ENCODE data around the gene RYR1. TPM values are rescaled to one million over a fixed set of nuclear protein-coding genes. Genes with fewer than 3 reads are reported as not detected.

Gene RYR1
- total RNA-seq, 1 donor from 2014 or later: 9.3 TPM

DNA sequence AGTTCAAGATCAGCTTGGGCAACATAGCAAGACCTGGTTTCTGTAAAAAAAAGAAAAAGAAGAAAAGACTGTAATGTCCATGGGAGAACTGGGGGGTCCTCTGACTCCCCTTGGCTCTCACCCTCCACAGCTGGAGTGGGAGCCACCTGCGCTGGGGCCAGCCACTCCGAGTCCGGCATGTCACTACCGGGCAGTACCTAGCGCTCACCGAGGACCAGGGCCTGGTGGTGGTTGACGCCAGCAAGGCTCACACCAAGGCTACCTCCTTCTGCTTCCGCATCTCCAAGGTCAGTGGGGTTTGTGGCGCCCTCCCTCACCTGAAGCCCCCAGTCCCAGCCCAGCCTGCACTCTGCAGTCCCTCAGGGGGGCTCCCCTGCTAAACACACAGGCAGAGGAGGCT is 14.7 kb downstream of the RYR1 start:
- Mint-ChIP-seq H3K27me3 (peaks cover 4% of the 10 kb centered on the region), H3K4me3 (no peak overlapping the region), H3K27ac (no peak overlapping the region), H3K9me3 (no peaks in the 10 kb centered on the region), H3K36me3 (no peaks in the 10 kb centered on the region), H3K4me1 (ENCODE audit: unreplicated experiment) (no peaks in the 10 kb centered on the region)
- DNase-seq (ENCODE audit: extremely low spot score, unreplicated experiment): no peak
- TF ChIP-seq, protein P1, sequence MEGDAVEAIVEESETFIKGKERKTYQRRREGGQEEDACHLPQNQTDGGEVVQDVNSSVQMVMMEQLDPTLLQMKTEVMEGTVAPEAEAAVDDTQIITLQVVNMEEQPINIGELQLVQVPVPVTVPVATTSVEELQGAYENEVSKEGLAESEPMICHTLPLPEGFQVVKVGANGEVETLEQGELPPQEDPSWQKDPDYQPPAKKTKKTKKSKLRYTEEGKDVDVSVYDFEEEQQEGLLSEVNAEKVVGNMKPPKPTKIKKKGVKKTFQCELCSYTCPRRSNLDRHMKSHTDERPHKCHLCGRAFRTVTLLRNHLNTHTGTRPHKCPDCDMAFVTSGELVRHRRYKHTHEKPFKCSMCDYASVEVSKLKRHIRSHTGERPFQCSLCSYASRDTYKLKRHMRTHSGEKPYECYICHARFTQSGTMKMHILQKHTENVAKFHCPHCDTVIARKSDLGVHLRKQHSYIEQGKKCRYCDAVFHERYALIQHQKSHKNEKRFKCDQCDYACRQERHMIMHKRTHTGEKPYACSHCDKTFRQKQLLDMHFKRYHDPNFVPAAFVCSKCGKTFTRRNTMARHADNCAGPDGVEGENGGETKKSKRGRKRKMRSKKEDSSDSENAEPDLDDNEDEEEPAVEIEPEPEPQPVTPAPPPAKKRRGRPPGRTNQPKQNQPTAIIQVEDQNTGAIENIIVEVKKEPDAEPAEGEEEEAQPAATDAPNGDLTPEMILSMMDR (conservative IDR thresholded peaks at IDR 0.05): no peak

DNA sequence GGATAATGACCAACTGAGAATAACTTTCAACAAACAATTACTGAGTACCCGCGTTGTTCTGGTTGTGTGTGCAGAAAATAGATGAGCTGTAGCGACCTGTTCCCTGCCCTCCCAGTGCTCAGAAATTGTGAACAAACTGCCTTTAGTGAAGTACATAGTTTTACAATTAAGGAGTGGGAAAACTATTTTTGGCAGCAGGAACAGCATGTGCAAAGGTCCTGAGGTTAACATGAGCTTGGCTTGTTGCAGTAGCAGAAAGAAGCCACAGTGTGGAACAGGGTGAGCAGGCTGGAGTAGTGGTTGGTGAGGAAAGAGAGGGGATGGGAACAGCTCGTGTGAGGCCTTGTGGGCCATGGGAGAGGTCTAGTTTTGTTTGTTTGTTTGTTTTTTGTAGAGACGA is 16.0 kb downstream of the RYR1 start:
- H3K4me1 Mint-ChIP-seq (ENCODE audit: unreplicated experiment): no peaks in the 10 kb centered on the region
- no peak for DNase-seq (ENCODE audit: extremely low spot score, unreplicated experiment)
- H3K4me3 Mint-ChIP-seq: no peak overlapping the region
- H3K27ac Mint-ChIP-seq: no peak overlapping the region
- peaks cover 4% of the 10 kb centered on the region for H3K27me3 Mint-ChIP-seq
- no peaks in the 10 kb centered on the region for H3K36me3 Mint-ChIP-seq
- H3K9me3 Mint-ChIP-seq: no peaks in the 10 kb centered on the region
- TF ChIP-seq, protein P1 (conservative IDR thresholded peaks at IDR 0.05): no peak

GRCh38 chr19:38451036-38451435 is 17.5 kb downstream of the RYR1 start:
- Mint-ChIP-seq H3K27ac (no peak overlapping the region), H3K4me3 (no peak overlapping the region), H3K27me3 (no peaks in the 10 kb centered on the region), H3K36me3 (no peaks in the 10 kb centered on the region), H3K4me1 (ENCODE audit: unreplicated experiment) (no peaks in the 10 kb centered on the region), H3K9me3 (no peaks in the 10 kb centered on the region)
- DNase-seq (ENCODE audit: extremely low spot score, unreplicated experiment): no peak
- TF ChIP-seq, protein P1 (conservative IDR thresholded peaks at IDR 0.05): no peak

DNA sequence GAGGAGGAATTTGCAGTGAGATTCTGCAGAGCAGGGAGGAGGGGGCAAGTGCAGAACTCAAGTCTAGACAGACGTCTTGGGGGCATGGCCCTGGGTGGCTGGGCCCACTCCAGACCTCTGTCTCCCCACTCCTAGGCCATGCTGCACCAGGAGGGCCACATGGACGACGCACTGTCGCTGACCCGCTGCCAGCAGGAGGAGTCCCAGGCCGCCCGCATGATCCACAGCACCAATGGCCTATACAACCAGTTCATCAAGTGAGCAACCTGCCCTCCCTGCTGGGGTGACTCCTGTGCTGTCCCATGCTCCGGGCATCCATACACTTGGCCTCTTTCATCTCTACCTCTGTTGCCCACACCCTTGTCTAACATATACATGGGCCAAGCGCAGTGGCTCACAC is 18.1 kb downstream of the RYR1 start:
- Mint-ChIP-seq H3K4me1 (ENCODE audit: unreplicated experiment) (no peaks in the 10 kb centered on the region), H3K36me3 (no peaks in the 10 kb centered on the region), H3K27me3 (no peaks in the 10 kb centered on the region), H3K4me3 (no peak overlapping the region), H3K27ac (no peak overlapping the region), H3K9me3 (no peaks in the 10 kb centered on the region)
- no peak for DNase-seq (ENCODE audit: extremely low spot score, unreplicated experiment)
- TF ChIP-seq, protein P1 (conservative IDR thresholded peaks at IDR 0.05): no peak

DNA sequence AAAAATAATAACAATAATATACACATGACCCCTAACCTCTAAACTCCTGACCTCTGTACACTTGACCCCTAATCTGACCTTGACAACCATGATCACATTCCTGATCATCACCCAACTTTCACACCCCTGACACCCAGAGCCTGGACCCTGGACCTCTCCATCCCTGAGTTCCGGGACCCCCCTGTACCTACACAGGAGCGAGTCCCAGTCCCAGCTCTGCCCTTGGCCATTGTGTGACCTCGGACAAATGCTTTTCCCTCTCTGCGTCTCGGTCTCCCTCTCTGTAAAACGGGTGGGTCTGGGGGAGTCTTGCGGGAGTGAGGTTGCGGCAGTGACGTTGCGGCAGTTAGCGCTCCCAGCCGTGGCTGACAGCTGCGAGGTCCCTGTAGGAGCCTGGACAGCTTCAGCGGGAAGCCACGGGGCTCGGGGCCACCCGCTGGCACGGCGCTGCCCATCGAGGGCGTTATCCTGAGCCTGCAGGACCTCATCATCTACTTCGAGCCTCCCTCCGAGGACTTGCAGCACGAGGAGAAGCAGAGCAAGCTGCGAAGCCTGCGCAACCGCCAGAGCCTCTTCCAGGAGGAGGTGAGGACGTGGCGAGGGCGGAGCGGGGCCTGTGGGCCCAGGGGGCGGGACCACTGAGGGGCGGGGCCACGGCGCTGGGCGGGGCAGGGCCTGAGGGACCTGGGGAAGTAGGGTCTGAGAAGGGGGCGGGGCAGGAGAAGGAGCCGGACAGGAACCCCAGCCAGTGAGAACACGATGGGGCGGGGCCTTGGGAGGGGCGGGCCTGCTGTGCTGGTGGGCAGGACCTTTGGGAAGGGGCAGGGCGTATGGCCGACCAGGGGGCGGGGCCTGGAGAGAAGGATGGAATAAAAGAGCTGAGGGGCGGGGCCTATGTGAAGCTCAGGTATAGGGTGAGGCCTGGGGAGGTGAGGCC is 19.2 kb downstream of the RYR1 start:
- TF ChIP-seq, protein P1 (conservative IDR thresholded peaks at IDR 0.05): no peak
- H3K4me1 Mint-ChIP-seq (ENCODE audit: unreplicated experiment): no peaks in the 10 kb centered on the region
- no peak overlapping the region for H3K4me3 Mint-ChIP-seq
- H3K9me3 Mint-ChIP-seq: no peaks in the 10 kb centered on the region
- DNase-seq (ENCODE audit: extremely low spot score, unreplicated experiment): no peak
- no peaks in the 10 kb centered on the region for H3K36me3 Mint-ChIP-seq
- H3K27me3 Mint-ChIP-seq: no peaks in the 10 kb centered on the region
- H3K27ac Mint-ChIP-seq: no peak overlapping the region
